ENCODE measurements around the gene RPAIN. TPM values are rescaled to one million over a fixed set of nuclear protein-coding genes. Genes with fewer than 3 reads are reported as not detected.

RPAIN gene
- total and polyA plus RNA-seq, 2 donors (not counting 1 experiment from before 2014, with no cell fraction given) = 73.9 to 125 TPM

DNA sequence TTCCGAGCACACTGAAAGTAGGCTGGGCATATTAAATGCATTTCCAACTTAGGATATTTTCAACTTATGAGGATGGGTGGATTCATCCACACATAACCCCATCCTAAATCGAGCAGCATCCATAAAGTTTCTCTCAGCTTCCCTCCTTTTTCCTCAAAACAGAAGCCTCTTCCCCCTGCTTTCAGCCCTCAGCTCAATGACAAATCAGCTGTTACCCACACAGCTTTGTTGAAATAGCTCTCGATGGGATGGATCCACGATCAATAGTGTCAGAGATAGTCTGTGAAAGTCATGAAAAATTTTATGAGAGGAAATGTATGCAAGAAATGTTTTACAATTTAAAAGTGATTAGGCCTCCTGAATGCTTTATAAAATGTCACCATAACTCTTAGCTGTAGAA is 46.3 kb downstream of the RPAIN start:
- no peak overlapping the region for H3K27ac ChIP-seq (ENCODE audit: low read length in 2 of 2)
- no peak overlapping the region for H2AFZ ChIP-seq (ENCODE audit: insufficient read depth, low read depth, low read length, poor library complexity, severe bottlenecking)
- H3K9me3 ChIP-seq (ENCODE audit: control extremely low read depth in 1 of 3, control insufficient read depth in 2 of 3, insufficient read depth in 1 of 3, low read length in 2 of 3) = no peaks in the 10 kb centered on the region
- H3K27me3 Mint-ChIP-seq = no peaks in the 10 kb centered on the region
- H3K4me1 Mint-ChIP-seq = peaks cover 29% of the 10 kb centered on the region
- H3K36me3 ChIP-seq (replicated peaks in 1 of 2; ENCODE audit: control extremely low read depth in 1 of 2, control insufficient read depth in 1 of 2, extremely low read depth in 1 of 2, insufficient read depth in 2 of 2, low read length in 1 of 2) = peaks cover 2 to 5% of the 10 kb centered on the region in 2 experiments
- no peak overlapping the region for H3K27ac Mint-ChIP-seq
- H3K4me3 ChIP-seq (ENCODE audit: control extremely low read depth in 1 of 5, extremely low read depth in 1 of 5, insufficient read depth in 1 of 5, low read depth in 2 of 5, low read length in 4 of 5) = no peak overlapping the region
- peaks cover 11 to 20% of the 10 kb centered on the region in 2 donors for H3K4me1 ChIP-seq (ENCODE audit: control insufficient read depth in 2 of 2, insufficient read depth in 2 of 2, low read length in 2 of 2)
- TF ChIP-seq, protein P1, sequence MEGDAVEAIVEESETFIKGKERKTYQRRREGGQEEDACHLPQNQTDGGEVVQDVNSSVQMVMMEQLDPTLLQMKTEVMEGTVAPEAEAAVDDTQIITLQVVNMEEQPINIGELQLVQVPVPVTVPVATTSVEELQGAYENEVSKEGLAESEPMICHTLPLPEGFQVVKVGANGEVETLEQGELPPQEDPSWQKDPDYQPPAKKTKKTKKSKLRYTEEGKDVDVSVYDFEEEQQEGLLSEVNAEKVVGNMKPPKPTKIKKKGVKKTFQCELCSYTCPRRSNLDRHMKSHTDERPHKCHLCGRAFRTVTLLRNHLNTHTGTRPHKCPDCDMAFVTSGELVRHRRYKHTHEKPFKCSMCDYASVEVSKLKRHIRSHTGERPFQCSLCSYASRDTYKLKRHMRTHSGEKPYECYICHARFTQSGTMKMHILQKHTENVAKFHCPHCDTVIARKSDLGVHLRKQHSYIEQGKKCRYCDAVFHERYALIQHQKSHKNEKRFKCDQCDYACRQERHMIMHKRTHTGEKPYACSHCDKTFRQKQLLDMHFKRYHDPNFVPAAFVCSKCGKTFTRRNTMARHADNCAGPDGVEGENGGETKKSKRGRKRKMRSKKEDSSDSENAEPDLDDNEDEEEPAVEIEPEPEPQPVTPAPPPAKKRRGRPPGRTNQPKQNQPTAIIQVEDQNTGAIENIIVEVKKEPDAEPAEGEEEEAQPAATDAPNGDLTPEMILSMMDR (IDR thresholded peaks at IDR 0.05) = no peak
- TF ChIP-seq EZH2 (IDR thresholded peaks at IDR 0.05; ENCODE audit: borderline replicate concordance, insufficient read depth, low read depth, low read length, poor library complexity, severe bottlenecking) = no peak
- H3K4me2 ChIP-seq (replicated peaks; ENCODE audit: low read depth, low read length, poor library complexity, severe bottlenecking) = no peak overlapping the region
- ChIA-PET POLR2A (no interaction called here), CTCF (interaction anchor here (0.8 kb wide), 1 partner anchor 27 kb away, joined by 3 read pairs; the partner anchor contains the start of gene C1QBP)
- no peak overlapping the region for H3K9ac ChIP-seq (ENCODE audit: low read length)
- H3K79me2 ChIP-seq (ENCODE audit: control insufficient read depth, insufficient read depth, low read length) = peaks cover 72% of the 10 kb centered on the region
- H4K20me1 ChIP-seq (ENCODE audit: control insufficient read depth, insufficient read depth, low read length, poor library complexity, severe bottlenecking) = peaks cover 6% of the 10 kb centered on the region
- no peaks in the 10 kb centered on the region for H3K27me3 ChIP-seq (replicated peaks in 1 of 4; ENCODE audit: control extremely low read depth in 1 of 4, control insufficient read depth in 3 of 4, insufficient read depth in 4 of 4, low read length in 3 of 4)
- ATAC-seq (ENCODE audit: low read depth) = no peak
- no peak for DNase-seq
- WGBS (ENCODE audit: insufficient coverage) = 92% methylated on average over 3 of the region's 4 CpGs
- intact Hi-C loops (cut with micrococcal nuclease) = no loop called here
- no peaks in the 10 kb centered on the region for H3K9me3 Mint-ChIP-seq (ENCODE audit: insufficient read depth)
- H3K4me3 Mint-ChIP-seq = no peak overlapping the region

DNA sequence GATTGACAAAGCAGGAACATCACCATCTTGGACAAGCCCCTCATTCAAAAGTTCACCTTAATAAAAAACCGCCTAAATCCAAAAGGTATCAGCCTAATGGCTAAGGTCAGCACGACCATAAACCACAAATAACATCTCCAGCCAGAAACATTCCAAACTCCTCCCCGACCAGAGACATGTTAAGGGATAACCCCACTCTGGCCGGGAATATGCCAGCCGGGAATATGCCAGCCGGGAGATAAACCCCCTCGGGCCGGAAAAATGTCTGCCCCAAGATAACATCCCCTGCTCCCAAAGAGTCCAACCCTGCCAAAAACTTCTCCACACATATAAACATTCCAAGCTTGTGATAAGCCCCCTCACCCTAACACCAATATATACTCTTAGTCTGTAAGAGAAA is 47.4 kb downstream of the RPAIN start:
- H3K79me2 ChIP-seq (ENCODE audit: control insufficient read depth, insufficient read depth, low read length) = peaks cover 69% of the 10 kb centered on the region

More for the DNA sequence above, 47.4 kb downstream of the RPAIN start:
- Histone ChIP-seq H3K4me2 (replicated peaks; ENCODE audit: low read depth, low read length, poor library complexity, severe bottlenecking) (peak overlapping the region; percentile 89), H3K36me3 (replicated peaks in 1 of 2; ENCODE audit: control extremely low read depth in 1 of 2, control insufficient read depth in 1 of 2, extremely low read depth in 1 of 2, insufficient read depth in 2 of 2, low read length in 1 of 2) (peaks cover 0 to 1% of the 10 kb centered on the region in 2 experiments), H3K4me3 (ENCODE audit: control extremely low read depth in 1 of 5, extremely low read depth in 1 of 5, insufficient read depth in 1 of 5, low read depth in 2 of 5, low read length in 4 of 5) (peak overlapping the region in 4 of 5 experiments; percentile 82 to 94 (median 90)), H3K27ac (ENCODE audit: low read length in 2 of 2) (no peak overlapping the region), H3K9ac (ENCODE audit: low read length) (peak overlapping the region; percentile 85), H2AFZ (ENCODE audit: insufficient read depth, low read depth, low read length, poor library complexity, severe bottlenecking) (peak overlapping the region; percentile 78), H3K9me3 (ENCODE audit: control extremely low read depth in 1 of 3, control insufficient read depth in 2 of 3, insufficient read depth in 1 of 3, low read length in 2 of 3) (no peaks in the 10 kb centered on the region), H3K4me1 (ENCODE audit: control insufficient read depth in 2 of 2, insufficient read depth in 2 of 2, low read length in 2 of 2) (peaks cover 11 to 20% of the 10 kb centered on the region in 2 donors), H3K27me3 (replicated peaks in 1 of 4; ENCODE audit: control extremely low read depth in 1 of 4, control insufficient read depth in 3 of 4, insufficient read depth in 4 of 4, low read length in 3 of 4) (no peaks in the 10 kb centered on the region), H4K20me1 (ENCODE audit: control insufficient read depth, insufficient read depth, low read length, poor library complexity, severe bottlenecking) (peaks cover 6% of the 10 kb centered on the region)
- Mint-ChIP-seq H3K4me1 (peaks cover 29% of the 10 kb centered on the region), H3K9me3 (ENCODE audit: insufficient read depth) (no peaks in the 10 kb centered on the region), H3K27ac (no peak overlapping the region), H3K4me3 (peak overlapping the region; percentile 90), H3K27me3 (no peaks in the 10 kb centered on the region)
- ATAC-seq (ENCODE audit: low read depth) (no peak), DNase-seq (no peak)
- 17% methylated on average over 8 of the region's 8 CpGs for WGBS (ENCODE audit: insufficient coverage)
- intact Hi-C loops (cut with micrococcal nuclease) = no loop called here
- ChIA-PET POLR2A (no interaction called here), CTCF (no interaction called here)
- TF ChIP-seq EZH2 (IDR thresholded peaks at IDR 0.05; ENCODE audit: borderline replicate concordance, insufficient read depth, low read depth, low read length, poor library complexity, severe bottlenecking) = no peak
- TF ChIP-seq, protein P1 (IDR thresholded peaks at IDR 0.05) = no peak

Measured in B cell (primary cell).